Measurements from ENCODE around the gene CDK5RAP3. TPM values are rescaled to one million over a fixed set of nuclear protein-coding genes. Genes with fewer than 3 reads are reported as not detected.

The CDK5RAP3 gene
- total RNA-seq, 1 experiment from 2014 or later, result 149 TPM

GRCh38 chr17:47955497-47956461 is 15.1 kb upstream of the CDK5RAP3 start:
- Mint-ChIP-seq H3K4me3 (no peak overlapping the region), H3K27me3 (ENCODE audit: low read depth) (peaks cover 16% of the 10 kb centered on the region), H3K36me3 (ENCODE audit: insufficient read depth in 1 of 3, low read depth in 3 of 3) (no peaks in the 10 kb centered on the region), H3K27ac (no peak overlapping the region), H3K4me1 (peaks cover 10 to 40% of the 10 kb centered on the region in 2 experiments), H3K9me3 (no peaks in the 10 kb centered on the region)
- Histone ChIP-seq H4K8ac (replicated peaks; ENCODE audit: insufficient read length, low read depth, low read length) (no peak overlapping the region), H4K5ac (ENCODE audit: insufficient read length, low read depth, low read length) (no peak overlapping the region), H3T11ph (ENCODE audit: low read length) (no peak overlapping the region), H4K91ac (ENCODE audit: insufficient read length, low read depth, low read length) (no peak overlapping the region), H2BK120ac (ENCODE audit: low read depth, low read length, poor library complexity, severe bottlenecking) (no peak overlapping the region), H3K56ac (ENCODE audit: insufficient read length, low read depth, low read length) (no peak overlapping the region), H3K27ac (ENCODE audit: insufficient read length, low read depth, low read length) (no peak overlapping the region), H2BK5ac (ENCODE audit: insufficient read length, low read length) (no peak overlapping the region), H3K79me2 (ENCODE audit: insufficient read depth, low read length) (no peaks in the 10 kb centered on the region), H2BK15ac (ENCODE audit: low read depth, low read length) (no peak overlapping the region), H3K14ac (ENCODE audit: insufficient read depth, low read length) (no peak overlapping the region), H3K79me1 (ENCODE audit: insufficient read depth, low read depth, low read length, poor library complexity, severe bottlenecking) (no peaks in the 10 kb centered on the region), H3K23ac (ENCODE audit: insufficient read length, low read depth, low read length) (no peak overlapping the region), H3K27me3 (ENCODE audit: insufficient read depth, low read length) (no peaks in the 10 kb centered on the region), H2AK5ac (ENCODE audit: insufficient read length, low read length) (no peak overlapping the region), H3K4me2 (ENCODE audit: insufficient read depth, insufficient read length, low read length) (no peak overlapping the region), H2BK20ac (ENCODE audit: low read depth, low read length, poor library complexity, severe bottlenecking) (no peak overlapping the region), H3K18ac (ENCODE audit: insufficient read length, low read depth, low read length) (no peak overlapping the region), H3K9ac (ENCODE audit: extremely low read depth, insufficient read length, low read length) (no peak overlapping the region), H3K4me1 (ENCODE audit: insufficient read depth, low read length) (no peaks in the 10 kb centered on the region; the same call in 1 of the 2 replicates), H3K23me2 (ENCODE audit: insufficient read length, low read depth, low read length, poor library complexity, severe bottlenecking) (no peaks in the 10 kb centered on the region), H3K9me3 (ENCODE audit: control insufficient read depth, low read depth, low read length) (no peaks in the 10 kb centered on the region), H2AFZ (ENCODE audit: low read length) (no peak overlapping the region), H2BK12ac (ENCODE audit: insufficient read length, low read depth, low read length) (no peak overlapping the region), H3K4ac (ENCODE audit: low read depth, low read length) (no peak overlapping the region), H4K20me1 (ENCODE audit: control insufficient read depth, insufficient read depth, insufficient read length) (no peaks in the 10 kb centered on the region)
- TF ChIP-seq, protein P1, sequence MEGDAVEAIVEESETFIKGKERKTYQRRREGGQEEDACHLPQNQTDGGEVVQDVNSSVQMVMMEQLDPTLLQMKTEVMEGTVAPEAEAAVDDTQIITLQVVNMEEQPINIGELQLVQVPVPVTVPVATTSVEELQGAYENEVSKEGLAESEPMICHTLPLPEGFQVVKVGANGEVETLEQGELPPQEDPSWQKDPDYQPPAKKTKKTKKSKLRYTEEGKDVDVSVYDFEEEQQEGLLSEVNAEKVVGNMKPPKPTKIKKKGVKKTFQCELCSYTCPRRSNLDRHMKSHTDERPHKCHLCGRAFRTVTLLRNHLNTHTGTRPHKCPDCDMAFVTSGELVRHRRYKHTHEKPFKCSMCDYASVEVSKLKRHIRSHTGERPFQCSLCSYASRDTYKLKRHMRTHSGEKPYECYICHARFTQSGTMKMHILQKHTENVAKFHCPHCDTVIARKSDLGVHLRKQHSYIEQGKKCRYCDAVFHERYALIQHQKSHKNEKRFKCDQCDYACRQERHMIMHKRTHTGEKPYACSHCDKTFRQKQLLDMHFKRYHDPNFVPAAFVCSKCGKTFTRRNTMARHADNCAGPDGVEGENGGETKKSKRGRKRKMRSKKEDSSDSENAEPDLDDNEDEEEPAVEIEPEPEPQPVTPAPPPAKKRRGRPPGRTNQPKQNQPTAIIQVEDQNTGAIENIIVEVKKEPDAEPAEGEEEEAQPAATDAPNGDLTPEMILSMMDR (conservative IDR thresholded peaks at IDR 0.05), result no peak
- DNase-seq, result no peak
- WGBS (ENCODE audit: extremely low coverage, insufficient read length, low lambda C conversion rate), result no CpG with 5 or more reads among the region's 7 CpGs
